OCI-LY7 (cell line): ENCODE results near the gene RAB20. TPM values are rescaled to one million over a fixed set of nuclear protein-coding genes. Genes with fewer than 3 reads are reported as not detected.

ENCODE experiments used
- BruUV-seq: library from RNA; stranded (reverse); fragments of 400-500 nt; replicated peaks from 2 replicates; lab custom pipeline; 2021; lab: Mats Ljungman, UMichigan
- CTCF ChIA-PET: fragments of 300-600 bp; sonication (Branson Sonifier 250); formaldehyde crosslinking; loops from one replicate; lab custom pipeline; 2022; ENCODE audit warnings: antibody characterized with exemption; ENCODE audit not compliant: unreplicated experiment; lab: Charles Lee
- POLR2A ChIA-PET: fragments of 300-600 bp; sonication (Branson Sonifier 250); formaldehyde crosslinking; loops from one replicate; lab custom pipeline; 2022; ENCODE audit warnings: antibody characterized with exemption; lab: Charles Lee
- DNase-seq: peaks from one replicate; pipeline ENCODE4 v3.0.0-alpha.2; 2015; ENCODE audit warnings: low spot score
- H2AFZ ChIP-seq: fragments of 200-600 bp; sonication (generic), shearing (Covaris generic); 2 replicates; pipeline ENCODE4 v1.6.1; 2014; ENCODE audit warnings: mild to moderate bottlenecking, antibody characterized with exemption, low read length, moderate library complexity
- H3K27ac ChIP-seq: fragments of 200-600 bp; sonication (generic); 2 replicates; pipeline ENCODE4 v1.5.1; 2014; ENCODE audit warnings: mixed run types, low read depth, mild to moderate bottlenecking, moderate library complexity, low read length, inconsistent platforms; ENCODE audit not compliant: poor library complexity, severe bottlenecking
- H3K36me3 ChIP-seq: fragments of 200-600 bp; sonication (generic); 2 replicates; pipeline ENCODE4 v1.6.1; 2014; ENCODE audit warnings: mild to moderate bottlenecking, antibody characterized with exemption, low read length, moderate library complexity, mixed read lengths; ENCODE audit not compliant: insufficient read depth
- H3K4me1 ChIP-seq: fragments of 200-600 bp; sonication (generic); 2 replicates; pipeline ENCODE4 v1.5.1; 2014; ENCODE audit warnings: mild to moderate bottlenecking, low read length; ENCODE audit not compliant: insufficient read depth, poor library complexity, severe bottlenecking
- H3K4me2 ChIP-seq: fragments of 200-600 bp; sonication (generic); 2 replicates; pipeline ENCODE4 v1.6.1; 2014; ENCODE audit warnings: mild to moderate bottlenecking, low read length
- H3K4me3 ChIP-seq: fragments of 200-600 bp; sonication (generic); 2 replicates; pipeline ENCODE4 v1.5.1; 2014; ENCODE audit warnings: mild to moderate bottlenecking, low read depth, low read length; ENCODE audit not compliant: poor library complexity, severe bottlenecking
- H3K79me2 ChIP-seq: fragments of 200-600 bp; sonication (generic); 2 replicates; pipeline ENCODE4 v1.6.1; 2016; ENCODE audit warnings: low read depth, mild to moderate bottlenecking, low read length, moderate library complexity, mixed read lengths; ENCODE audit not compliant: insufficient read depth
- H3K9me2 ChIP-seq: fragments of 200-600 bp; sonication (generic); 2 replicates; pipeline ENCODE4 v1.6.1; 2016; ENCODE audit warnings: mild to moderate bottlenecking, low read length, mixed read lengths; ENCODE audit not compliant: insufficient read depth
- H3K9me3 ChIP-seq: fragments of 200-600 bp; sonication (generic); 2 replicates; pipeline ENCODE4 v1.6.1; 2014; ENCODE audit warnings: mild to moderate bottlenecking, mixed run types, low read length, mixed read lengths
- H4K20me1 ChIP-seq: fragments of 200-600 bp; sonication (generic); 2 replicates; pipeline ENCODE4 v1.6.1; 2014; ENCODE audit warnings: mild to moderate bottlenecking, antibody characterized with exemption, low read length, moderate library complexity, mixed read lengths; ENCODE audit not compliant: insufficient read depth
- CTCF ChIP-seq: fragments of 200-600 bp; sonication (generic); conservative IDR thresholded peaks from 2 replicates; pipeline ENCODE4 v1.5.1; 2014; ENCODE audit warnings: mild to moderate bottlenecking, antibody characterized with exemption, low read length, moderate library complexity, mixed read lengths
- EZH2phosphoT487 ChIP-seq: fragments of 200-600 bp; sonication (generic); IDR thresholded peaks from 2 replicates; pipeline ENCODE4 v1.6.1; 2018; ENCODE audit warnings: low read depth, borderline replicate concordance, mild to moderate bottlenecking, mixed run types, antibody characterized with exemption, low read length, moderate library complexity, mixed read lengths
- intact Hi-C: fragments of 100-400 bp; cut with micrococcal nuclease; formaldehyde crosslinking; loops from one replicate; pipeline ENCODE4 v1.10.0; 2022; ENCODE audit not compliant: unreplicated experiment
- total RNA-seq, 2 experiments: library from RNA; depleted of rRNA in 1 of 2; stranded (reverse); fragments of >200 nt in 1 of 2; shearing (Covaris generic) in 1 of 2; gene quantifications; 2 replicates each; pipeline ENCODE4 v1.2.3, GENCODE V29; 2014 to 2022

RAB20 gene
- total RNA-seq, 2 experiments from 2014 or later = not detected

- H3K9me2 ChIP-seq = no peaks in the 10 kb centered on the region
- no TSS peak for BruUV-seq
- no peaks in the 10 kb centered on the region for H3K79me2 ChIP-seq
- H4K20me1 ChIP-seq = no peaks in the 10 kb centered on the region
- H2AFZ ChIP-seq = no peak overlapping the region
- no peak overlapping the region for H3K27ac ChIP-seq
- ChIA-PET POLR2A (no interaction called here), CTCF (no interaction called here)
- TF ChIP-seq EZH2phosphoT487 = no peak
- no peak for TF ChIP-seq CTCF
- H3K4me3 ChIP-seq = no peak overlapping the region
- H3K9me3 ChIP-seq = no peaks in the 10 kb centered on the region
- H3K4me1 ChIP-seq = no peaks in the 10 kb centered on the region
- intact Hi-C loops = no loop called here
- H3K36me3 ChIP-seq = no peaks in the 10 kb centered on the region
- DNase-seq = no peak
- H3K4me2 ChIP-seq = no peak overlapping the region
Observed at GRCh38 chr13:110551284-110551683, 10.2 kb downstream of the RAB20 start.

GRCh38 chr13:110549795-110550160 lies 11.7 kb downstream of the RAB20 start:
- intact Hi-C loops = no loop called here
- no peak for TF ChIP-seq CTCF
- TF ChIP-seq EZH2phosphoT487 = no peak
- Histone ChIP-seq H3K9me3 (no peaks in the 10 kb centered on the region), H3K36me3 (no peaks in the 10 kb centered on the region), H3K4me2 (no peak overlapping the region), H3K79me2 (no peaks in the 10 kb centered on the region), H3K4me1 (no peaks in the 10 kb centered on the region), H3K9me2 (no peaks in the 10 kb centered on the region), H2AFZ (no peak overlapping the region), H4K20me1 (no peaks in the 10 kb centered on the region), H3K4me3 (no peak overlapping the region), H3K27ac (no peak overlapping the region)
- ChIA-PET CTCF (no interaction called here), POLR2A (no interaction called here)
- no TSS peak for BruUV-seq
- DNase-seq = no peak

DNA sequence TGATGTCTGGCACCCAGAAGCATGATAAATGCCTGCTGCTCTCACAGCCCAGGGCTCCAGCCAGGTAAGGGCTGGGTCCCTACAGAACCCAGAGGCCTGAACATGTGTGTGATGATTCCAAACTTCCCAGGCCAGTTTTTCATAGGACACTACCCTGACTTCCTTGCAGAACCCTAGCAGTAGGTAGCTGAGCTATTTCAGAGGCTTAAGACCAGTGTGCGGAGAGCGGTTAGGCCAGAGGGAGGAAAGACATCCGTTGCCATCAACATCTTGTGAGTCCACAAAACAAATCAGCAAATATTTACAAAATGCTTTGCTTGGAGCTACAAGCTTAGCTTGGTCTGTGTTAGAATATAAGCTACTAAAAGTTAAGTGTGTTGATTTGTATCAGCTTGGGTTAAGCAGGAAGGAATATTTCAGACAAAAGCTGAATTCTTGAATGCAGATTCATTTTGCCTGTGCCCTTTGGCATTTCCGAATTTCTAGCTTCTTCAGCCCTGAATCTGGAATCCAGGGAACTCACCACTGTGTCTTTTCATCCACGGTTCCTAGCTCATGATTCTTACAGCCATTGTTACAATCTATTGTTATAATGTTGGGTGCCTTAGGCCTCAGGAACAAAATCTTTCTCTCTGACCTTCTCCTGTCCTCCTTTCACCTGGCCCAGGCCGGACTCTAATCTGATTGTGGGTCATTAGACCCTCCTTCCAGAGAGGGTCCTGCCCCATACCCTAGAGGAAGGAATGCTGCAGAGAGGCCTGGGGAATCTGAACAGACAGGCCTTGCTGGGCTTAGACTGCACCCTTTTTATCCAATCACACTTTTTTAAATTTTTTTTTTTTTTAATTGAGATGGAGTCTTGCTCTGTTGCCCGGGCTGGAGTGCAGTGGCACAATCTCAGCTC lies 12.4 kb downstream of the RAB20 start:
- Histone ChIP-seq H3K4me2 (no peak overlapping the region), H4K20me1 (no peaks in the 10 kb centered on the region), H3K4me3 (no peak overlapping the region), H3K4me1 (no peaks in the 10 kb centered on the region), H3K9me2 (no peaks in the 10 kb centered on the region), H3K27ac (no peak overlapping the region), H2AFZ (no peak overlapping the region), H3K36me3 (no peaks in the 10 kb centered on the region), H3K9me3 (no peaks in the 10 kb centered on the region), H3K79me2 (no peaks in the 10 kb centered on the region)
- no peak for TF ChIP-seq CTCF
- no peak for TF ChIP-seq EZH2phosphoT487
- POLR2A ChIA-PET = no interaction called here
- CTCF ChIA-PET = no interaction called here
- BruUV-seq = no TSS peak
- DNase-seq = no peak
- intact Hi-C loops = no loop called here
